DMS 273 (cell line): ENCODE measurements around the gene PUM2.
A peak's percentile ranks its signal among the peaks of the same experiment; 100 is the strongest.
"Not testable (repeated sequence)": the region's sequence is repeated elsewhere in the genome, so short reads cannot be mapped to it uniquely, and the experiment has no call there.

Experiments used
- DNase-seq: peaks from one replicate; lab custom pipeline; 2025; ENCODE audit not compliant: unreplicated experiment; lab: John Stamatoyannopoulos, UW

Gene PUM2

GRCh38 chr2:20350753-20351554, at the start of gene PUM2:
Gene PUM2, minus strand, starts transcription at chr2:20350844. Its CDS starts 23,484 bp downstream, at chr2:20327360.
- peak; percentile 99 for DNase-seq

GRCh38 chr2:20400306-20400705, 49.7 kb upstream of the PUM2 start:
- no peak for DNase-seq

- DNase-seq = no peak
These were observed 48.4 kb upstream of the PUM2 start for GRCh38 chr2:20398956-20399567.

GRCh38 chr2:20397811-20398447, 47.3 kb upstream of the PUM2 start:
- DNase-seq = no peak

- no peak for DNase-seq
These were observed 45.8 kb upstream of the PUM2 start for GRCh38 chr2:20396356-20397000.

GRCh38 chr2:20393986-20394385, 43.3 kb upstream of the PUM2 start:
- no peak for DNase-seq

GRCh38 chr2:20391951-20392699, 41.5 kb upstream of the PUM2 start:
- peak; percentile 26 for DNase-seq

GRCh38 chr2:20390524-20391123, 40.0 kb upstream of the PUM2 start:
- DNase-seq = no peak

GRCh38 chr2:20384953-20385352, 34.3 kb upstream of the PUM2 start:
- no peak for DNase-seq

GRCh38 chr2:20382965-20383810, 32.5 kb upstream of the PUM2 start:
- no peak for DNase-seq

- DNase-seq = peak; percentile 88
These were observed 30.8 kb upstream of the PUM2 start for GRCh38 chr2:20381457-20381856.

- DNase-seq = peak; percentile 97
These were observed 28.4 kb upstream of the PUM2 start for GRCh38 chr2:20378891-20379519.

- no peak for DNase-seq
These were observed 27.7 kb upstream of the PUM2 start for GRCh38 chr2:20378341-20378740.

- DNase-seq = no peak
These were observed 27.1 kb upstream of the PUM2 start for GRCh38 chr2:20377741-20378140.

- not testable (repeated sequence) for DNase-seq
These were observed 24.3 kb upstream of the PUM2 start for GRCh38 chr2:20374982-20375381.

GRCh38 chr2:20372896-20373640, 22.4 kb upstream of the PUM2 start:
- no peak for DNase-seq

GRCh38 chr2:20371323-20372025, 20.8 kb upstream of the PUM2 start:
- DNase-seq = peak; percentile 29

- no peak for DNase-seq
These were observed 19.5 kb upstream of the PUM2 start for GRCh38 chr2:20370191-20370590.
